ENCODE results near the gene LYZL1.
A peak's percentile ranks its signal among the peaks of the same experiment; 100 is the strongest.
"Not testable (repeated sequence)": the region's sequence is repeated elsewhere in the genome, so short reads cannot be mapped to it uniquely, and the experiment has no call there.

The LYZL1 gene

DNA sequence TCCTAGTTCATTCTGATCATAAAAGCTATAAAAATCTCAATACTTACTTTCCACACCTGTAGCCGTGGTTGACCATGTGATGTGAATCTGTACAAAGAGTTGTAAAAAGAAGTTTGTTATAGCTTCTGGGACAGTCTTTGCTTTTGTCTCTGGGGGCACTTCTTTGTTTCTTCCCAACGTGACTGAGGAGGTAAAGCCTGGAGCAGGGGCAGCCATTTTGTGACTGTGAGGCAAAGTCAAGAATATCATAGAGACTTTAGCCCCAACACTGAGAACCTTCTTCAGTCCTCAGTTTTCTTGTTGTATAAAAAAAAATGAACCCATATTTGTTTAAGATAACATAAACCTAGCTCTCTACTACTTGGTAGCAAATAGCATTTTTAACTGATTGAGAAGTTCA, 29.4 kb upstream of the LYZL1 start:
- DNase-seq (ENCODE audit: low spot score), result no peak

DNA sequence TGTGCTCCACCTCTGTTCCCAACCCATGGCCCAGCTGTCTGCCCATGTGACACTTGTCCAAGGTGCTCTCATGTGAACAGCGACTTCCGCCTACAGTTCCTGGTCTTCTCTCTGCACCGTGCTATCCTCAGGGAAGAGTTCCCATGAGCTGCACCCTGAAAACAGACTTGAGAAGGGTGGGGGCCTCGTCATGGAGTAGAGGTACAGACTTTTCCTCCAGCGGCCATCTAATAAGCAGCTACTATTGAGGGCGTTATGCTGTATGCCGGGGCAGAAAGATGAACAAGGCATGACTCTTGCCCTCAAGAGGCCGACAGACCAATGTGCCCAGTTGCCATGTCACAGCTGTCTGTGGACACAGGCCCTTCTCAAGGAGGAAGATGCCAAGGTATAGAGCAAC, 25.4 kb upstream of the LYZL1 start:
- DNase-seq (ENCODE audit: low spot score), result no peak

DNA sequence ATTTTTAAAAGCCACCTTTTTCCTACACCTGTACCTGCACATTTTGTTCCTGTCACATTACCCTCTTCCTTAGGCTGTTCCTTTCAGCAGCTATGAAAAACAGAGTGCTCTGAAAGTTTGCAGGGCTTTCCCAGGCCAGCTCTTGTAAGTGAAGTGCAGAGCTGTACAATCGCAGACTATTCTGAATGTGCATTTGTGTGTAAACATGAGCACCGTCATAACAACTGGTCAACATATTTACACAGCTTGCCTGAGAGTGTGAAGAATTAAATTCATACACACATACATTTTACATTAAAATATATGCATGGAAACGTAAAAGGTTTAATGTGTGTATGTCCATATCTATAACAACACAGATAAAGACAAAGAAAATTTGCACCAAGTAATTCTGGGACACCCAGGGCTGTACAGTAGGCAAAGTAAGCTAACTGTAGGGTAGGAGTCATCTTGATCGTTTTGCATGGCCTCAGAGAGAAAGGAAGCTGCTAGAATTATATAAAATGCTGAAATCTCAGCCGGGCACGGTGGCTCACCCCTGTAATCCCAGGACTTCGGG, 23.6 kb upstream of the LYZL1 start:
- no peak for DNase-seq (ENCODE audit: low spot score)

DNA sequence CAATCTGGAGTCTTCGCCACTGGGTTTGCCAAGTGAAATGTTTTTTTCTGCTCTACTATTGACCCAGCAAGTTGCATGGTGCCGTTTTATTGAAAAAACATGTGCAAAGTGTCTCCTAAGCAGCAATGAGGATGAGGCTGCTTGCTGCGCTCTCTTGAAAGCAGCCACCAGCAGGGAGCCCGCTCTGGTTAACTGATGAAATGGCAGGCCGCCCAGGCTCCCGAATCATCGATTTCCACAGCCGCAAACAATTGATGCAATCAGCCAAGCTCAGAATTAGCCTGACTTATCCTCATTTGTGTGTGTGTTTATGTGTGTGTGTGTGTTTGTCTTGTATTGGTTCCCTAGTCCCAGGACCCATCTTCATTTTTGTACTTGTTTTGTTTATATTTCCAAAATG, 22.2 kb upstream of the LYZL1 start:
- no peak for DNase-seq (ENCODE audit: low spot score)

DNA sequence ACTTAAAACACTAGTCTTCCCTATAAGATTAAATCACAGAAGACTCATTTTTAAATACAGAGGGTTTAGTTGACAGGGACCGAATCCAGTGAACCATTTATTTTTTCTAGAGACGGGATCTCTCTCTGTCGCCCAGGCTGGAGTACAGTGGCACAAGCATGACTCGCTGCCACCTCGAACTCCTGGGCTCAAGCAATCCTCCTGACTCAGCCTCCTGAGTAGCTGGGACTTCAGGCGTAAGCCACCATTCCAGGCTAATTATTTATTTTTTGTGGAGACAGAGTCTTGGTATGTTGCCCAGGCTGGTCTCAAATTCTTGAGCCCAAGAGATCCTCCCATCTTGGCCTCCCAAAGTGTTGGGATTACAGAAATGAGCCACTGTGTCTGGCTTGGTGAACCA, 20.9 kb upstream of the LYZL1 start:
- DNase-seq (ENCODE audit: low spot score), result no peak

DNA sequence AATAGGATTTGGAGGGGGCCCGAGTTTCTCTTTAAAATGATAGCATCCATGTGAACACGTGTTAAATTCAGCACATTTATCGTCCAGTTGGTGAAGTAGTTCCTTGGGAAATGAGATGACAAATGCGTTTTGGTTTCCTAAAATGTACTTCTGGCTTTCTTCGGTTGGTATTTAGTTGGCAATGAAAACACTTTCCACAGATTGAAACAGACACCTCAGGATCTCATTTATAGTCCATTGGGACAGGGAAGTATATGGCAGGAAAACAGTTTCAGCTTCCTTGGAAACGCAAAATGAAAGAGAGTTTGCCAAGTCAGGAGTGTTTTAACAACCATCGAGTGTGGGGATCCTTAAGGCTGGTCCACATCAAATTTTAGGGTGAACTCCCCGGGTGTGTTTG, 19.4 kb upstream of the LYZL1 start:
- DNase-seq (ENCODE audit: low spot score), result no peak

DNA sequence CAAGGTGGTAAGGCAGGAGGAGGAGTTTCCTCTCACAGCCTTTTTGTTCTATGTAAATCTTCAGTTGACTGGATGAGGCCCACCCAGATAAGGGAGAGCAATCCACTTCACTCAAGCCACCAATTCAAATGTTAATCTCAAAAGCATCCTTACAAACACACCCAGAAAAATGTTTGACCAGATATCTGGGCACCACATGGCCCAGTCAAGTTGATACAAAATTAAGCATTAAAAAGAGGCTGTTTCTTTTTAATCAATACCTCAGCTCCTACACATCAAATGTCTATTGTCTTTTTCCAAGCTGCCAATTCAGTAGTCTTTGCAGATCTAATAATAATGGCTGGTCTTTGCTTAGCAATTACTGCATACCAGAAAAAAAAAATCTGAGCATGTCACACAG, 18.0 kb upstream of the LYZL1 start:
- no peak for DNase-seq (ENCODE audit: low spot score)

DNA sequence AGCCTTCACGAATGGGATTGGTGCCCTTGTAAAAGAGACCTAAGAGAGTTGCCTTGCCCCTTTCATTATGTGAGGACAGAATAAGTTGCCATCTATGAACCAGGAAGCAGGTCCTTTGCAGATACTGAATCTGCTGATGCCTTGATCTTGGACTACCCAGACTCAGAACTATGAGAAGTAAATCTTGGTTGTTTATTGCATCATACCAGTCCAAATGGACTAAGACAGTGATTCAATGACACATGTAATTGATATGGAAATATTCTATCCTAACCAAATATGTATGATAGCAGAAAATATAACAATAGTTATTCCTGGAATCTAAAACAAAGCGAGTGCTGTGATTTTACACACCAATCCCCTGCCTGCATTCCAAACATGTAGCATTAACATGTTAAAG, 17.0 kb upstream of the LYZL1 start:
- no peak for DNase-seq (ENCODE audit: low spot score)

DNA sequence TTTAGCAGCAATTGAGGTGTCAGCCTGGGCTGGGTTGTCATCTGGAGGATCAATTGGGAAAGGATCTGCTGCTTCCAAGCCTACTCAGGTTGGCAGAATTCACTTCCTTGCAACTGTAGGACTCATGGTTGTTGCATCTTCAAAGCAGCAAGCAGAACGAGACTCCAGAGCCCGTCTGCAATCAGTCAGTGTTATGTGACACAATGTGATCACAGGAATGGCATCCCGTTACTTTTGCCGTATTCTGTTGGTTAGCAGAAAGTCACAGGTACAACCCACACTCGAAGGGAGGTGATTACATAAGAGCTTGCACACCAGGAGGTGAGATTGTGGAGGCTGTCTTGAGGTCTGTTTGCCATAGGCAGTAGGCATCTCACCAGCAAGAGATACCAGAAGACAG, 15.4 kb upstream of the LYZL1 start:
- no peak for DNase-seq (ENCODE audit: low spot score)

DNA sequence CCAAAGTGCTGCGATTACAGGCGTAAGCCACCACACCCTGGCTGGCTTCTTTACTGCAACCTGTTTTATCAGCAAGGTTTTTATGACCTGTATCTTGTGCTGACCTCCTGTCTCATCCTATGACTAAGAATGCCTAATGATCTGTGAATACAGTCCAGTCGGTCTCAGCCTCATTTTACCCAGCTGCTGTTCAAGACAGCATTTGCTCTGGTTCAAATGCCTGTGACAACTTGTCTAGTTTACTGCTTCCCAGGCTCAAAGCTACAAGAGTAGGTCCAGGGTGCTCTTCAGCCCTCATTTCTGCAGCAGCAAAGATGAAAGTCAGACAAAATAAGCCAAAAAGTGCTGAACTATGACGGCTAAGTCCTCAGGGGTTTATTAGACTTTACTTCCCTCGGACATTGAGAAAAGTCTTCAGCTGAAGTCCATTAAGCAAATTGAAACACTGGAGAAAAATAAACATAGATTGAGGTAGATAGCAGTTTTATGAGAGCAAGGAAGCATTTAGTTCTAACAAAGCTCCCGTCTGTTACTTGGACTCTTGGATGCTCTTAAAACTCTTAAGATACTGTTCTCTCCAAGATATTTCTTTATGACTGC, 12.5 kb upstream of the LYZL1 start:
- no peak for DNase-seq (ENCODE audit: low spot score)

DNA sequence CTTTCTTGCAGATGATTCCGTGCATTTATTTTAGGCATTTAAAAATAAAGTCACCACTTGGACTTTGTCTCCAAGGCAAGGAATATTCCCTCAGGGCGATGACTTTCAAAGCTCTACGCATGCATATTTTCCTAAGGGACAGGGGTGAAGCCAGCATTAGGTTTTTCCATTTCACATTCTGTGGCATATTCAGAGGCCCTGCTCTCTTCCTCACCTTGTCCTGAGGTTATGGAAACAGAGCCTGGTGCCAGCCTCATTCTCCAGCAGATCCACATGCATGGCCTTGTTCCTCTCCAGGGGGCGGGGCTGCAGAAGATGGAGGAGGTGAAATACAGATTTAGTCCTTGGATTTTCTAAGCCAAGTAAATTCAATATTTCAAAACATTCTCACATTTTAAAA, 11.6 kb upstream of the LYZL1 start:
- DNase-seq (ENCODE audit: low spot score), result peak; percentile 71

DNA sequence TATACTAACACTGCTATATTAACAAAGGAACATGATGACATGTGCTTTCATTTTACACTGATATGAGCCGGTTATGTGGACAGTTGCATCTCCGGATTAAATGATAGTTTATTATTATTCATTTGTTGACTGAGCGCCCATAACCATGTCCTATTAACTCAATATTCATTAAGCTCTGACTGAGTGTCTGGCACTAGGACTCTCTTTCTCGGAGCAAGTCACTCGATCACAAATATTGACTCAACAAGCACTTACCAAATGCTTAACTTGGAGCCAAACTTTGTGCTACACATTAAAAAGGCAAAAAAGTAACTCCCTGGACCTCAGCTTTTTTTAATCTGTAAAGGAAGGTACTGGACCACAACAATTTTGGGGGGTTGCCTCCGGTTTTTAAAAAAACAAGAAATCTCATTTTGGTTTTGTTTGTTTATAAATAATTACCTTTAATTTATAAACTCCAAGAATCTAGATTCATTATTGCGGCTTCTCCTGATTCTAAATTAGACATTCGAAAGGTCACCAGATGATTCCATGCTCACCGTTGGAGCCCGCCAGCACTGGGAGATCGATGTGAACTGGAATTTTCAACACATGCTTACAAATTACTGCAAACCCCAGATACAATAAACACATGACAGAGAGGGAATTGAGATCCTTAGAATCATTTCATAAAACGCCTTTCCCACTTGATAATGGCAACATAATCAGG, 8.9 kb upstream of the LYZL1 start:
- DNase-seq (ENCODE audit: low spot score), result no peak

DNA sequence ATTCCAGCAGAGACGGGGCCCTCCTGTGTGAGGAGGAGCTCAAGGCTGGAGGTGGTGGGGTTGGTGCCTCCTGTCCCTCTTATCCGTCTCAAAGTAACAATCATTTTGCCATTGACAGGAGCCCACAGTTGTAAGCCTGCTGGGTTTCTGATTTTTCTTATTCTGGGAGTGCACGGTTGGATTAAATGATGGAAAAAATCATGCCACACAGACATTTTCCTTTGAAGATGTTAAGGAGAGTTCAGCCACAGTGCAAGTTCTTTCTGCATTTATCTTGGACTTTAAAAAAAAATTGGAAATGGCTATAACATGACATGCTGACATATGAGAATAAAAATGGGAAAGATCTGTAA, 8.4 kb upstream of the LYZL1 start:
- DNase-seq (ENCODE audit: low spot score), result no peak

DNA sequence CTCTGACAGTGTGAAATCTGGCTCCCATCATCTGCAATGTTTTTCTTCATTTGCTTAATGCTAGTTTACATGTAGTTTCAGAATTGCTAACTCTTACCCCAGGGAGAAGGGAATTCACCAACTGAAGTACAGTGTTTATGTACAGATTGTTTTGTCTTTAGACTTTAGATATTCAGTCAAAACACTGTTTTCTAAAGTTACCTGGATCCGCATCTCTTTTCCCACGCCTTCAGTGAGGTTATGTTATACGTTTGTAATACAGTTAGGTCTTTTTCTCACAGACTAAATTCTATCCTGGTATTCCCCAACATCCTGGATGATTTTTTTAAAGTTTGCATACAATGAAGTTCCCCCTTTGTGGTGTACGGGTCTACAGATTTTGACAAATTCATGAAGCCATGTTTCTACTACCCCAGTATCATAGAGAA, 3.2 kb upstream of the LYZL1 start:
- no peak for DNase-seq (ENCODE audit: low spot score)

DNA sequence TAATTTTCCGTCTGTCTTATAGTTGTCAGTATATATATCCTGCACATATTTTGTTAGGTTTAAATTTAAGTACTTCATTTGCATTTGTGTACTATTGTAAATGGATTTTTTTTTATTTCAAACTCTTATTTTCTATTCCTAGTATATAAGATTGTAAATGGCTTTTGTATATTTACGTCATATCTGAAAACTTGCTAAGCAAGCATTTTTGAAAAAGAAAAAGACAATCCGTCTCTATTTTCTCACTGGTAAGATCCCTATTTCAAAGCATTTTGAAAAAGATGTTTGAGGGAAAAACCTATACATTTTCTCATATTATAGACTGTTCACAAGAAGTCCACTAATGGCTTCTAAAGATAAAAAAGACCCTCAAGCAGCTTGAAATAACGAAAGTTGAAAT, 1.2 kb upstream of the LYZL1 start:
- DNase-seq (ENCODE audit: low spot score), result no peak

DNA sequence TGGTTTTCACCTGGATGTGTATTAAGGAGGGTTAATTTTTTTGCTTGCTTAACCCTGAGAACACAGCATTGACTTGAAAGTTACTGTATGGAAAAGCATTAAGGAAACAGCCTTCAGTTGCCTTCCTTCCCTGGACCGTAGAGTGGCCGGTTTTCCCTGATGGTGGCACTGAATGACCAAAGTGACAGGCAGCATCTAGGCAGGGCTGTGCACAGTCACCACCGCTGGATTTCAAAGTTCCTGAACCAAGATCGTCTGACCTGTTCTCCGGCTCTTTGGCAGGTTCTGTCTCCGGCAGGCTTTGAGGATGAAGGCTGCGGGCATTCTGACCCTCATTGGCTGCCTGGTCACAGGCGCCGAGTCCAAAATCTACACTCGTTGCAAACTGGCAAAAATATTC, 2.7 kb downstream of the LYZL1 start:
- DNase-seq (ENCODE audit: low spot score), result not testable (repeated sequence)

DNA sequence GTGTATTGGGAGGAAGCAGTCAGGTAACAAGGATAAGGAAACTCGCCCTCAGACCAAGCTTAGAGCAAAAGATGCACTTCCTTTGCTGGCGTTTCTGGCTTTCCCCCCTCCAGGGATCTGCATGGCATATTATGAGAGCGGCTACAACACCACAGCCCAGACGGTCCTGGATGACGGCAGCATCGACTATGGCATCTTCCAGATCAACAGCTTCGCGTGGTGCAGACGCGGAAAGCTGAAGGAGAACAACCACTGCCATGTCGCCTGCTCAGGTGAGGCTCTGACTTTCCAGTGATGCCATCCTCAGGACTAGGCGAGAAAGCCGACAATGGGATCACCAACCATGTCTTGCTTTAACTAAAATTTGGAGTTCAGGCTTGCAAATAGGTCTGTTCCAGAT, 3.5 kb downstream of the LYZL1 start:
- DNase-seq (ENCODE audit: low spot score), result not testable (repeated sequence)

DNA sequence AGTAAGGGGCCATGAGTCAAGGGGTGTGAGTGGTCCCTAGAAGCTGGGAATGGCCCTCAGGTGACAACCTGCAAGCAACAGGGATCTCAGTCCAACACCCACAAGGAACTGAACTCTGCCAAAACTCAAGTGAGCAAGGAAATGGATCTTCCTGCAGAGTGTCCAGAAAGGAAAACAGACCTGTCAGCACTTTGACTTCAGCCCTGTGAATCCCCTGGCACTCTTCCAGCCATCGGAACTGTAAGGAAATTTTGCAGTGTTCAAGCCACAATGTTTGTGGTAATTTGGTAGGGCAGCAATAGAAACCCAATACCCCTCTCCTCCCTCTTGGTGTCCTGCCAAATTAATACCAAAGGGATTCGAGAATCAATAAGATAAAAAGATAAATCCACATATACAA, 6.9 kb downstream of the LYZL1 start:
- no peak for DNase-seq (ENCODE audit: low spot score)

DNA sequence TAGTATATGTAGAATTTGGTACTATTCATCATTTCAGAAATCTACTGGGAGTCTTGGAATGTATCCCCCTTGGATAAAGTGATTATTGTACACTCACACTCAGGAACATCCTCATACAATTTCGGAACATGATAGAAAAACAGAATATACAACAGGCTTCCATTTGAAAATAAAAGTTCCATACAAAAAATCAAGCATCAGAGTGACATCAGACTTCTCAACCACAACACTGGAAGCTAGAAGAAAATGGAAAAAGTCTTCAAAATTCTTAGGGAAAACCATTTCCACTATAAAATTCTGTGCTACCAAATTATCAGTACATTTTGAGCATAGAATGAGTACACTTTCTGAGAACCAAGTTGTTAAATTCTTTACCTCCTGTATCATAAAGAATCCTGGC, 8.8 kb downstream of the LYZL1 start:
- no peak for DNase-seq (ENCODE audit: low spot score)

DNA sequence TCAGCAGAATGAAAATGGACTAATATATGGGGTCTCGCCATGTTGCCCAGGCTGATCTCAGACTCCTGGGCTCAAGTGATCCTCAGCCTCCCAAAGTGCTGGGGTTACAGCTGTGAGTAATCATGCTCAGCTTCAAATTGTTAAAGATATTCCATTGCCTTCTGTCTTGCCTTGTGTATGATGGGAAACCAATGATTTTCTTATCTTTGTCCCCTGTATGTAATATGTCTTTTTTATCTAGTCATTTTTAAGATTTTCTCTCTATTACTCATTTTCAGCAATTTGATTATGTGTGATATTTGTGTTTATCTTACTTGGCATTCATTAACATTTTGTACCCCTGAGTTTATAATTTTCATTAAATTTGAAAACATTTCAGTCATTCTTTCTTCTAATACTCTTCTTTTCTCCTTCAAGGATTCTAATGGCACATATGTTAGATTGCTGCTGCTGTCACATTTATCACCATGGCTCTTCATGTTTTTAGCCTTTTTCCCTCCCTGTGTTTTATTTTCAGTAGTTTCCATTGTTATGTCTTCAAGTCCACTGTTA, 12.6 kb downstream of the LYZL1 start:
- DNase-seq (ENCODE audit: low spot score), result no peak

DNA sequence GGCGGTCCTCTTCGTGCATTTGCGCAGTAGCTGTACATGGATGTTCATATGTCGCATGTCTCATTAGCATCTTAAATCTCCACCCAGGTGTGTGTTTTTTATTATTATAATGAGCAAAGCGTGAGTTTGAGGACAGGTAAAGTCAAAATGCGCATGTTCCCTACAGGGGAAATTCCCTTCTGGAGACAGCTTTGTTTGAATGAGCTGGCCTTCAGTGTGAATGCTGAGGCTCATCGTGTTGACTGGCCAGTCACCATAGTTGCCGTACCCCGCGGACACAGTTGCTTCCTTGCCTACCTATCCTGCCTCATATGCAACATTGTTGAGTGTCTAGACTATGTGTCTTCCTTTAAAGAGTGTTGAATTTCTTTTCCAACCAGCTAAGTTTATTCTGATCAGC, 13.6 kb downstream of the LYZL1 start:
- DNase-seq (ENCODE audit: low spot score), result no peak

DNA sequence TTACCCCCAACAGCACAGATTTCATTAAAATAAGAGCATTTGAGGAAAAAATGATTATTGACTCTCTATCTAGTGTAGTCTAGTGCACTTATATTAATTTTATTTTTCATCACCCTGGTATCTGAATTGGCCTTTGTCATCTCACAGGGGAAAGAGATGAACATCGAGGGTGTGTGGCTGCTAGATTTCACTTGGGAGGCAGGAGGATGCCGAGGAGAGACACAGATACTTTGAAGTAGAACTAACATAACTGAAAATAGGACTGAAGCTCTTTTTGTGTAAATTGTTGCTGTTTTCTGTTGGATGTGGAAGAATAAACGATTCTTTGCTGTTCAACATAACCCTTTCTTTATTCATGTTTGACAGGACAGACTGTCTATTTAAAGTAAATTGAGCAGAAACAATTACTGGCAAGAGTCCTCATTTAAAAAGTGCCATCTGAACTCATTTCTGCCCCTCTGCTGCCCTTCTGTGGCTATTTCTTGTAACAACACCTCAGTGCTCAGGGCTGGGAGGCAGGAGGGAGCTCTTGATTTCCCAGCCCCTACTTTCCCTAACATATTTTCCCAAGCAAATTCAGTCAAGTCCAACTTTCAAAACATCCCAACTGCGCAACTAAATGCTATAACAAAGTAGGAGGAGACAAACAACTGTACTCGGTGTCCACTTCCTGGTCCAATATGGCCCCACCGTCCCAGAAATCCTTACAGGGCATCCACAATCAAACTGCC, 15.6 kb downstream of the LYZL1 start:
- peak; percentile 75 for DNase-seq (ENCODE audit: low spot score)

DNA sequence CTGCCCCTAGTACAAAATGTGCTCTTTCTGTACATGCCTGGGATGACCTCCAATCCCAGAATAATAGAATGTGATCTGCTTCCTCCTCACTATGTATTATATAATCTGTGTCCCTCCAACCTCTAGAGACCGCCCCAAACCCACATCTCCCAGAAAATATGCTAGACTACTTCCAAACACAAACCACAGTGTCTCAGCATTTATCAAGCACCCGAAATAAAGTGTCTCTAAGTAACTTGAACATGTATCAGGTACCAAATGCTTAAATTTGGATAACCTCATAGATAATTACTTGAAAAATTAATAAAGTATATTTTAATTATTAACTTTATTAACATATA, 16.1 kb downstream of the LYZL1 start:
- DNase-seq (ENCODE audit: low spot score), result no peak

Measured in SK-N-DZ (cell line).